ENCODE results near the gene PLCB4.

- no peak for TF ChIP-seq CTCF (conservative IDR thresholded peaks at IDR 0.05; ENCODE audit: low read length)
- no peak for TF ChIP-seq EZH2phosphoT487 (IDR thresholded peaks at IDR 0.05; ENCODE audit: borderline replicate concordance, low read depth, low read length)
Measured at GRCh38 chr20:9339708-9340107, 270.8 kb downstream of the PLCB4 start.

Data from OCI-LY7 (cell line).